WTC11 (cell line): ENCODE results near the gene ESYT1. TPM values are rescaled to one million over a fixed set of nuclear protein-coding genes. Genes with fewer than 3 reads are reported as not detected.

Experiments
- ATAC-seq: fragments of 200-7000 bp; cut with Tn5 transposase; 2 replicates; pipeline ENCODE4 v1.10.0; 2021; ENCODE audit warnings: mild to moderate bottlenecking, moderate library complexity
- CTCF ChIA-PET: fragments of 300-600 bp; sonication (Branson Sonifier 250); formaldehyde crosslinking; loops from one replicate; lab custom pipeline; 2021; ENCODE audit warnings: antibody characterized with exemption; lab: Charles Lee
- POLR2A ChIA-PET: fragments of 350-600 bp; sonication (Branson Sonifier 250); formaldehyde crosslinking; loops from one replicate; lab custom pipeline; 2021; ENCODE audit warnings: antibody characterized with exemption; lab: Charles Lee
- DNase-seq: peaks from one replicate; pipeline ENCODE4 v3.0.0; 2021; ENCODE audit warnings: low spot score
- H3K27ac Mint-ChIP-seq: 2 replicates; pipeline ENCODE4 v1.8.0; 2021; ENCODE audit warnings: mixed read lengths
- H3K27me3 Mint-ChIP-seq: 2 replicates; pipeline ENCODE4 v1.8.0; 2021; ENCODE audit warnings: low read depth, mild to moderate bottlenecking, moderate library complexity, mixed read lengths
- H3K36me3 Mint-ChIP-seq: 2 replicates; pipeline ENCODE4 v1.8.0; 2021; ENCODE audit warnings: mixed read lengths
- H3K4me1 Mint-ChIP-seq: 2 replicates; pipeline ENCODE4 v1.8.0; 2022; ENCODE audit warnings: mixed read lengths
- H3K4me3 Mint-ChIP-seq: 2 replicates; pipeline ENCODE4 v1.8.0; 2021; ENCODE audit warnings: mild to moderate bottlenecking, moderate library complexity, mixed read lengths
- H3K9me3 Mint-ChIP-seq: 2 replicates; pipeline ENCODE4 v1.8.0; 2021; ENCODE audit warnings: mixed read lengths
- ATF6 ChIP-seq: sonication (generic); formaldehyde crosslinking; IDR thresholded peaks from 2 replicates; pipeline ENCODE4 v1.8.1; 2023; ENCODE audit warnings: mild to moderate bottlenecking, missing genetic modification reagents
- CBFB ChIP-seq: sonication (generic); formaldehyde crosslinking; IDR thresholded peaks from 2 replicates; pipeline ENCODE4 v1.8.1; 2022; ENCODE audit warnings: mild to moderate bottlenecking, low read depth, missing genetic modification reagents
- CREB1 ChIP-seq: sonication (generic); formaldehyde crosslinking; IDR thresholded peaks from 2 replicates; pipeline ENCODE4 v1.8.0; 2023; ENCODE audit warnings: mild to moderate bottlenecking, missing genetic modification reagents
- CREM ChIP-seq: sonication (generic); formaldehyde crosslinking; IDR thresholded peaks from 2 replicates; pipeline ENCODE4 v1.8.1; 2022; ENCODE audit warnings: mild to moderate bottlenecking, missing genetic modification reagents, moderate library complexity
- E2F1 ChIP-seq: sonication (generic); formaldehyde crosslinking; IDR thresholded peaks from 2 replicates; pipeline ENCODE4 v1.8.0; 2022; ENCODE audit warnings: mild to moderate bottlenecking, missing genetic modification reagents
- E2F4 ChIP-seq: sonication (generic); formaldehyde crosslinking; IDR thresholded peaks from 2 replicates; pipeline ENCODE4 v1.8.1; 2022; ENCODE audit warnings: low read depth, mild to moderate bottlenecking, moderate library complexity, missing genetic modification reagents, borderline replicate concordance
- E2F5 ChIP-seq: sonication (generic); formaldehyde crosslinking; IDR thresholded peaks from 2 replicates; pipeline ENCODE4 v1.8.1; 2022; ENCODE audit warnings: mild to moderate bottlenecking, moderate library complexity, missing genetic modification reagents
- EMX1 ChIP-seq: fragments of 250-450 bp; sonication (Bioruptor Pico); IDR thresholded peaks from 2 replicates; pipeline ENCODE4 v1.8.0; 2021; ENCODE audit warnings: mild to moderate bottlenecking
- ESRRA ChIP-seq: sonication (generic); formaldehyde crosslinking; IDR thresholded peaks from 2 replicates; pipeline ENCODE4 v1.8.1; 2022; ENCODE audit warnings: mild to moderate bottlenecking, missing genetic modification reagents, borderline replicate concordance
- ETV6 ChIP-seq: sonication (generic); formaldehyde crosslinking; IDR thresholded peaks from 2 replicates; pipeline ENCODE4 v1.8.1; 2022; ENCODE audit warnings: mild to moderate bottlenecking, missing genetic modification reagents
- GTF2I ChIP-seq: fragments of 250-450 bp; sonication (Bioruptor Pico); conservative IDR thresholded peaks from 2 replicates; pipeline ENCODE4 v1.4.0; 2021; ENCODE audit warnings: mild to moderate bottlenecking
- IRF2 ChIP-seq: sonication (generic); formaldehyde crosslinking; IDR thresholded peaks from 2 replicates; pipeline ENCODE4 v1.8.0; 2022; ENCODE audit warnings: low read depth, missing genetic modification reagents, borderline replicate concordance
- JUN ChIP-seq: sonication (generic); formaldehyde crosslinking; IDR thresholded peaks from 2 replicates; pipeline ENCODE4 v1.8.0; 2023; ENCODE audit warnings: mild to moderate bottlenecking, missing genetic modification reagents
- KAT7 ChIP-seq: sonication (generic); formaldehyde crosslinking; IDR thresholded peaks from 2 replicates; pipeline ENCODE4 v1.8.1; 2023; ENCODE audit warnings: missing genetic modification reagents, mild to moderate bottlenecking, borderline replicate concordance
- MYBL2 ChIP-seq: sonication (generic); formaldehyde crosslinking; IDR thresholded peaks from 2 replicates; pipeline ENCODE4 v1.8.1; 2023; ENCODE audit warnings: mild to moderate bottlenecking, moderate library complexity, missing genetic modification reagents
- NFATC4 ChIP-seq: fragments of 250-450 bp; sonication (Bioruptor Pico); IDR thresholded peaks from 2 replicates; pipeline ENCODE4 v1.9.0; 2021; ENCODE audit warnings: mild to moderate bottlenecking
- OVOL2 ChIP-seq: fragments of 250-450 bp; sonication (Bioruptor Pico); IDR thresholded peaks from 2 replicates; pipeline ENCODE4 v1.9.0; 2021; ENCODE audit warnings: mild to moderate bottlenecking, borderline replicate concordance
- RORB ChIP-seq: fragments of 250-450 bp; sonication (Bioruptor Pico); IDR thresholded peaks from 2 replicates; pipeline ENCODE4 v1.9.0; 2021; ENCODE audit warnings: mild to moderate bottlenecking
- TCF7 ChIP-seq: sonication (generic); formaldehyde crosslinking; IDR thresholded peaks from 2 replicates; pipeline ENCODE4 v1.8.0; 2022; ENCODE audit warnings: mild to moderate bottlenecking, low read depth, missing genetic modification reagents, moderate library complexity
- TEAD1 ChIP-seq: sonication (generic); formaldehyde crosslinking; IDR thresholded peaks from 2 replicates; pipeline ENCODE4 v1.8.0; 2022; ENCODE audit warnings: mild to moderate bottlenecking, missing genetic modification reagents
- TP53 ChIP-seq: sonication (generic); formaldehyde crosslinking; IDR thresholded peaks from 2 replicates; pipeline ENCODE4 v1.8.1; 2023; ENCODE audit warnings: mild to moderate bottlenecking, missing genetic modification reagents
- ZMAT4 ChIP-seq: fragments of 250-450 bp; sonication (Bioruptor Pico); IDR thresholded peaks from 2 replicates; pipeline ENCODE4 v1.9.0; 2021; ENCODE audit warnings: mild to moderate bottlenecking
- ZNF121 ChIP-seq: sonication (generic); formaldehyde crosslinking; IDR thresholded peaks from 2 replicates; pipeline ENCODE4 v1.8.0; 2023; ENCODE audit warnings: missing genetic modification reagents
- ZNF219 ChIP-seq: sonication (generic); formaldehyde crosslinking; IDR thresholded peaks from 2 replicates; pipeline ENCODE4 v1.8.0; 2023; ENCODE audit warnings: missing genetic modification reagents, mild to moderate bottlenecking, borderline replicate concordance
- ZNF281 ChIP-seq: sonication (generic); formaldehyde crosslinking; IDR thresholded peaks from 2 replicates; pipeline ENCODE4 v1.8.0; 2023; ENCODE audit warnings: mild to moderate bottlenecking, missing genetic modification reagents
- total RNA-seq: library from RNA; stranded (reverse); gene quantifications from 3 replicates; pipeline ENCODE4 v1.2.3, GENCODE V29; 2021

The ESYT1 gene
- total RNA-seq, 1 experiment from 2014 or later: 80.1 TPM

GRCh38 chr12:56186957-56187356 is 58.9 kb downstream of the ESYT1 start:
- H3K27me3 Mint-ChIP-seq: peaks cover 3% of the 10 kb centered on the region; the same call in 1 of the 2 replicates
- H3K4me1 Mint-ChIP-seq: peaks cover 22% of the 10 kb centered on the region
- CTCF ChIA-PET: interaction anchor here (0.6 to 4.2 kb wide), 4 partner anchors 17 to 68 kb away, joined by 3 to 95 read pairs (median 33); partner anchors contain the start of genes ESYT1 and ZC3H10
- no peak overlapping the region for H3K4me3 Mint-ChIP-seq
- ATAC-seq: no peak
- H3K36me3 Mint-ChIP-seq: peaks cover 46% of the 10 kb centered on the region
- H3K27ac Mint-ChIP-seq: no peak overlapping the region
- no peak for TF ChIP-seq MYBL2 (CRISPR knock-in tag)
- no peak for TF ChIP-seq RORB (CRISPR knock-in tag)
- TF ChIP-seq E2F1: no peak
- TF ChIP-seq ZNF281 (CRISPR knock-in tag): no peak
- TF ChIP-seq OVOL2: no peak
- no peak for TF ChIP-seq TCF7 (CRISPR knock-in tag)
- no peak for TF ChIP-seq EMX1 (CRISPR knock-in tag)
- no peak for TF ChIP-seq ESRRA (CRISPR knock-in tag)
- TF ChIP-seq, all 79 proteins: peak for 0
- no peaks in the 10 kb centered on the region for H3K9me3 Mint-ChIP-seq
- no peak for DNase-seq
- POLR2A ChIA-PET: interaction anchor here (3.2 kb wide), 1 partner anchor 24 kb away, joined by 25 read pairs; no protein-coding TSS in a partner anchor

GRCh38 chr12:56188131-56188777 is 60.2 kb downstream of the ESYT1 start:
- peaks cover 27% of the 10 kb centered on the region for H3K4me1 Mint-ChIP-seq
- H3K9me3 Mint-ChIP-seq: no peaks in the 10 kb centered on the region
- H3K4me3 Mint-ChIP-seq: peak overlapping the region; percentile 85
- TF ChIP-seq ZMAT4 (CRISPR knock-in tag): no peak
- TF ChIP-seq E2F5 (CRISPR knock-in tag): no peak
- no peak for TF ChIP-seq ZNF121 (CRISPR knock-in tag)
- TF ChIP-seq CBFB (CRISPR knock-in tag): no peak
- TF ChIP-seq JUN (CRISPR knock-in tag): no peak
- TF ChIP-seq MYBL2 (CRISPR knock-in tag): no peak
- no peak for TF ChIP-seq TP53 (CRISPR knock-in tag)
- TF ChIP-seq TEAD1 (CRISPR knock-in tag): no peak
- TF ChIP-seq ETV6: no peak
- TF ChIP-seq GTF2I: no peak
- no peak for TF ChIP-seq KAT7 (CRISPR knock-in tag)
- no peak for TF ChIP-seq IRF2 (CRISPR knock-in tag)
- TF ChIP-seq CREB1 (CRISPR knock-in tag): no peak
- TF ChIP-seq E2F4: no peak
- TF ChIP-seq CREM (CRISPR knock-in tag): no peak
- no peak for TF ChIP-seq NFATC4 (CRISPR knock-in tag)
- no peak for TF ChIP-seq ATF6 (CRISPR knock-in tag)
- TF ChIP-seq ZNF219: no peak
- no peak for DNase-seq
- ChIA-PET POLR2A (interaction anchor here (1.0 to 3.2 kb wide), 6 partner anchors 10 to 79 kb away, joined by 3 to 29 read pairs (median 11); partner anchors contain the start of genes COQ10A, ESYT1, MYL6 and RNF41), CTCF (interaction anchor here (0.6 to 5.2 kb wide), 22 partner anchors 19 to 172 kb away, joined by 3 to 95 read pairs (median 6); partner anchors contain the start of genes ANKRD52, COQ10A, ESYT1 and MYL6B)
- H3K27me3 Mint-ChIP-seq: peaks cover 3% of the 10 kb centered on the region; the same call in 1 of the 2 replicates
- H3K27ac Mint-ChIP-seq: peak overlapping the region; percentile 96
- H3K36me3 Mint-ChIP-seq: peaks cover 34% of the 10 kb centered on the region
- ATAC-seq: no peak
